Stimulated activated CD8-positive, alpha-beta memory T cell treated with anti-CD3 and anti-CD28 coated beads, Interleukin-4, amount 100 ng/mL, for 24 hours (primary cell): ENCODE data around the gene SLC2A4RG.

ENCODE experiments used
- DNase-seq: peaks from one replicate; pipeline ENCODE4 v3.0.0-alpha.2; 2020; ENCODE audit warnings: low read depth

Gene SLC2A4RG, protein sequence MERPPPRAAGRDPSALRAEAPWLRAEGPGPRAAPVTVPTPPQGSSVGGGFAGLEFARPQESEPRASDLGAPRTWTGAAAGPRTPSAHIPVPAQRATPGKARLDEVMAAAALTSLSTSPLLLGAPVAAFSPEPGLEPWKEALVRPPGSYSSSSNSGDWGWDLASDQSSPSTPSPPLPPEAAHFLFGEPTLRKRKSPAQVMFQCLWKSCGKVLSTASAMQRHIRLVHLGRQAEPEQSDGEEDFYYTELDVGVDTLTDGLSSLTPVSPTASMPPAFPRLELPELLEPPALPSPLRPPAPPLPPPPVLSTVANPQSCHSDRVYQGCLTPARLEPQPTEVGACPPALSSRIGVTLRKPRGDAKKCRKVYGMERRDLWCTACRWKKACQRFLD

DNA sequence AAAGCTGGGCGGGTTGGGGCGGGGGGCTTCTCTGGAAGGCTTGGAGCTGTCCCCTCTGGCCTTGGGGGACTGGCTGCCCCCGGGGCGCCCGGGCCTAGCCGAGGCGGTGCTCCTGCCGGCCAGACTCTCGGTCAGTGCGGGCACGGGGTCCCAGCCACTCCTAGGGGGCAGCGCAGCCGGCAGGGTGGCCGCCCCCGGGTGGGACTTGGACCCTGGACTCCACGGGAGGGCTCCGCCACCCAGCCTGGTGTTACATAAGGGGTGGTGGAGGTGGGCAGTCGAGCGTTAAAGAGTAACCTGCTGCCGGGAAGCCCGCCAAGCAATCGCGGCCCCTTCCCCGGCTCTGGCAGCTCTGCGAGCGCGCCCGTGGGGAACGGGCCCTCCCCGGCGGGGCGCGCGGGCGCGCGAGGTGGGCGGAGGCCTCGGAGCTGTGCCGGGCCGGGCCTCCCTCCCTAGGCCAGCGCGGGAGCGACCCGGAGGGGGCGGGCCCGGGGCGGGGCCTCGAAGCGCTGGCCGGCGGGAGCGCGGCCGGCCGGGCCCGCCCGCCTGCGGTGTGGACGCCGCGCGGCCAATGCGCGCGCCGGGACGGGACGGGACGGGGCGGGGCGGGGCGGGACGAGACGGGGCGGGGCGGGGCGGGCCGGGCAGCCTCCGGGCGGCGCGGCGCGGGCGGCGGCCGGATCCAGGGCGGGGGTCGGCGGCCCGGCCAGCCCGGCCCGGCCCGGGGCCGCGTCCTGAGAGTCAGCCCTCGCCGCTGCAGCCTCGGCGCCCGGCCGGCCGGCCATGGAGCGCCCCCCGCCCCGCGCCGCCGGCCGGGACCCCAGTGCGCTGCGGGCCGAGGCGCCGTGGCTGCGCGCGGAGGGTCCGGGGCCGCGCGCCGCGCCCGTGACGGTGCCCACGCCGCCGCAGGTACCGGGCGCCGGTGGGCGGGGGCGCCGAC, at the start of gene SLC2A4RG:
Gene SLC2A4RG (plus strand): TSS at position 647 of the 940 bp plus-strand sequence. CDS start 137 bp downstream, at position 784.
- peak; percentile 47 for DNase-seq

DNA sequence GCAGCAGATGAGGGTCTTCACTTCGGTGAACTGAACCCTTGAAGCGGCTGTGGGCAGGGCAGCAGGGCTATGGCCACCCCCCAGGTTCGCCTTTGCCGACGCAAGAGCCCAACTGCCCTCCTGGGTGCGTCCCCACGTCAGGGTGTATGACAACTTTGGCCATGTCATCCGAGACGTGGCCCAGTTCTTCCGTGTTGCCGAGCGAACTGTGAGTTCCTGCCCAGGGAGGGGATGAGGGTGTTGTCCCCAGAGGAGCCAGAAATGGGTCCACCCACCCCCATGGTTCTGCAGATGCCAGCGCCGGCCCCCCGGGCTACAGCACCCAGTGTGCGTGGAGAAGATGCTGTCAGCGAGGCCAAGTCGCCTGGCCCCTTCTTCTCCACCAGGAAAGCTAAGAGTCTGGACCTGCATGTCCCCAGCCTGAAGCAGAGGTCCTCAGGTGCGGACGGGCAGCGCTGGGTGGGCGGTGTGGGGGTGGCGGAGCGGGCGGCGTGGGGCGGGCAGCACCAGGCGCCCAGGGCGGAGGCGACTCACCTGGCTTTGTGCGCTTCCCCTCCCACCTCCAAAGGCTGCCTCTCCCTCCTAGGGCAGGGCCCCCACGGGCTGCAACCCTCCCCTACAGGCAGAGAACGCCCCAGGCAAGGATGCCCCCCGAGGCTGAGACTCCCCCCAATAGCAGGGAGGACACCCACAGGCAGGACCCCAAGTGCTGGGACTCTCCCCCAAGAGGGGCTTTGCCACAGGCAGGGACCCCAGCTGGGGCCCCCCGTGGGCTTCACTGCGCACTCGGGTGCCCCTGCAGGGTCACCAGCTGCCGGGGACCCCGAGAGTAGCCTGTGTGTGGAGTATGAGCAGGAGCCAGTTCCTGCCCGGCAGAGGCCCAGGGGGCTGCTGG, 49.3 kb upstream of the SLC2A4RG start:
- no peak for DNase-seq

DNA sequence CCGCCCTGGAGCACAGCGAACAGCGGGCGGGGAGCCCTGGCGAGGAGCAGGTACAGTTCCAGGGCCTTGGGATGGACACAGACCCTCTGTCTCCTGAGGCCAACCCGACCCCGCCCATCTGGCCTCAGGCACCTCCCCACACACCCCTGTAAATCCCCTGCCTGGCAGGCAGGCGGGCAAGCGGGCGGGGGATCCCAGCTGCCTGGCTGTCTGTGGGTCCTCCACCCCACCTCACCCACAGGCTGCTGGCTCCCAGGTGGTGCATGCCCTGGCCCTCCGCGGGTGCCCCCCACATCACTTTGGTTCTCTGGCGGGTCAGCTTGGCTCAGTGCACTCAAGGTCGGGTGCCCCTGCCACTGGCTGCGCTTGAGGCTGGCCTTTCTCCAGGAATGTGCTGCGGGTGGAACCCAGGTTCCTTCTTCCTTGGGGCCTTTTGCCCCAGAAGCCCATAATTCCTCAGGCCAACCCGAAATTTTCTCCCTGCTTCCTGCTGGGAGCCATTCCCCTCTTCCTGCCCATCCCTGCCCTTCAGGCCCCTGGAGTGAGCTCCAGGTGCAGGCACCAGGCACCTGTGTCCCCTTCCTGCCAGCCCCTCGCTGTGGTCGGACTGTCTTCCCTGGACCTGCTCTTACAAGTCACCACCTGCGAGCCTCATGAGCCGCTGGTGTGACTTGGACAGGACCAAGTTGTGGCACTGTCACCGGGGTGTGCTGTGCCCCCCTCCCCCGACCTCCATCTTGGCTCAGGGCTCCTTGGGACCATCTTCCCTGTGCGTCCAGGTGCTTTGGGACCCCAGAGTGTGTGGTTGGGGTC, 48.5 kb upstream of the SLC2A4RG start:
- DNase-seq: no peak

DNA sequence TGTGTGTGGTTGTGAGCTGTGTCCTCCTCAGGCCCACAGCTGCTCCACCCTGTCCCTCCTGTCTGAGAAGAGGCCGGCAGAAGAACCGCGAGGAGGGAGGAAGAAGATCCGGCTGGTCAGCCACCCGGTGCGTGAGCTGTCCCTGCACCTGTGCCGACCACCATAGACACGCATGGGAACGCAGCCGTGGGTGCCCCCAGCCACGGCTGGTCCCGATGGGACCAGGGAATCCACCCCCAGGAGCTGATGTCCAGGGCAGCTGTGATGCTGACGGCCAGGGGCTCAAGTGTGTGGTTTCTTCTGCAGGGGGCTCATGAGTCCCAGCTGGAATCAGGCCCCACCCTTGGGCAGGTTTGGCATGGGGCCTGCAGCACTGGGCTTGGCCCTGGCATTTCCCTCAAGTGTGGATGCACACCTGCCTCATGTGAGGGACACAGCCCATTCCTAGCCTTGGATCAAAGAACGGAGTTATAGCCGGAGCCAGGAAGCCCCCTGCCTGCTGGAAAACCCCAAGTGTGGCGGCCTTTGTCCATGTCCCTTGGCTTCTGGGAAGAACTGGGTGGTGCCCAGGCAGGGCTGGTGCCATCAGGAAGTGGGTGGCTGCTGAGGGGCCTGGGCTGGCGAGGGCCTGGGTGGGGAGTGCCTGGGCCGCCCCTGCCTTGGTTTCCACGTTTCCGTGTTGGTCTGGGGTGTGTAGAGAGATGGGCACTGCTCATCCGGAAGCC, 47.7 kb upstream of the SLC2A4RG start:
- DNase-seq: no peak

DNA sequence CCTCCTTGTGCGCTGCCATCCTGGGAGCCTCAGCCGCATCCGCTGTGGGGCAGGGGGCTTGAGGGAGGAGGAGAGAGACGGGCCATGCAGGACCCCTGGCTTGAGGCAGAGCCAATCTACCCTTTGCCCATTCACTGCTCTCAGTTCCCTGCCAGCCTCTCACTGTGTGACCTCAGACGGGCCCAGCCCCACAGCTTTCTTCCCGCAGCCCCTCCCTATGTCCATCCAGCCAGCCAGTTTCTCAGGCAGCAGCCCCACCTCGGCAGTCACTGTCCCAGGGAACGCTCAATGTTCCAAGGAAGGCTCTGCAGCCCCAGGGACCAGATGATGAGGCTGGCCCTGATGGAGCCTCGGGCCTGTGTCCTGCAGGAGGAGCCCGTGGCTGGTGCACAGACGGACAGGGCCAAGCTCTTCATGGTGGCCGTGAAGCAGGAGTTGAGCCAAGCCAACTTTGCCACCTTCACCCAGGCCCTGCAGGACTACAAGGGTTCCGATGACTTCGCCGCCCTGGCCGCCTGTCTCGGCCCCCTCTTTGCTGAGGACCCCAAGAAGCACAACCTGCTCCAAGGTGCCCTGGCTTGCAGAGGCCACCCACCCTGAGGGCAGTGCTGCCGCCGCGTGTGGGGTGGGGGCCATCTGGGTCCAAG, 47.0 kb upstream of the SLC2A4RG start:
- no peak for DNase-seq

DNA sequence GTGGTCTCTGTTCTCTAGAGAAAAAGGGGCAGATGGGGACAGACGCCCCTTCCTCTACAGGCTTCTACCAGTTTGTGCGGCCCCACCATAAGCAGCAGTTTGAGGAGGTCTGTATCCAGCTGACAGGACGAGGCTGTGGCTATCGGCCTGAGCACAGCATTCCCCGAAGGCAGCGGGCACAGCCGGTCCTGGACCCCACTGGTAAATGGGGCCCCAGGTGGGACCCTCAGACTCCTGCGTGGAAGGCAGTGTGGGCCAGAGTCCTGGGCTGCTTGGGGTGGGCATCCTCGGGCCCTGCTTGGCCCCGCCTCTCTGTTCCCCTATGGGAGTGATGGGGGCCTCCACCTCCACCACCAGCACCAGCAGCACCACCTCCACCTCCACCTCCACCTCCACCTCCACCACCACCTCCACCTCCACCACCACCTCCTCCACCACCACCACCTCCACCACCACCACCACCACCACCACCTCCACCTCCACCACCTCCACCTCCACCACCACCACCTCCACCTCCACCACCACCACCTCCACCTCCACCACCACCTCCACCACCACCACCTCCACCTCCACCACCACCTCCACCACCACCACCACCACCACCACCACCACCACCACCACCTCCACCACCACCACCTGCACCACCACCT, 46.4 kb upstream of the SLC2A4RG start:
- DNase-seq: no peak

DNA sequence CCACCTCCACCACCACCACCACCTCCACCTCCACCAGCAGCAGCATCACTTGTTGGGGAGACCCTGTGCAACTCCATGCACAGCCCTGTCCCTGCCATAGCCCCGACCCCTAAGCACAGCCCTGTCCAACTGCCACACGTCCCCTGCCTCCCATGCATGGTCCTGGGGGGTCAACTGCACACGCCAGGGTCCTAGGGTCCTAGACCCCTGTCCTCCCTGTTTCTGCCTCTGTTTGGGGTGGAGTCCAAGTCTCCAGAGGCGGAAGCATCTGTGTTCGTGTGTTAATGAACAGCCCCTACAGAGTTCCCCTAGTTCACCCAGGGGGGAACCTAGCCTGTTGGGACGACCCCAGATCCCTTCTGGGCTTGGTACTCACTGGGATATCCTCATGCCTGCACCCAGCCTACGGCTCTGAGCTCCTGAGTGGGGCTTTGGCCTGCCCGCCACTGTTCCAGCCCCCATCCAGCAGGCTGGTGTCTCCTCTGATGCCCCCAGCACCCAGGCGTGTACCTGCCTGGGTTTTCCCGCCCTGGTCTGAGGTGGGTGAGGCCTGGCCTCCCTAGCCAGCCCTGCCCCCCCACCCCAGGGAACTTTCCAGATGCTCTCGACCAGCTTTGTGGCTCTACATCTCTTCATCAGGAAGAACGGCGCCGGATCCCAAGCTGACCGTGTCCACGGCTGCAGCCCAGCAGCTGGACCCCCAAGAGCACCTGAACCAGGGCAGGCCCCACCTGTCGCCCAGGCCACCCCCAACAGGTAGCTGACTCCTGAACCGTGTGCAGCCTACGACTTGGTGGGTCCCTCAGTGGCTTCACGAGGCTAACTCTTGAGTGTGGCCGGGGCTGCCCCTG, 45.6 kb upstream of the SLC2A4RG start:
- no peak for DNase-seq

DNA sequence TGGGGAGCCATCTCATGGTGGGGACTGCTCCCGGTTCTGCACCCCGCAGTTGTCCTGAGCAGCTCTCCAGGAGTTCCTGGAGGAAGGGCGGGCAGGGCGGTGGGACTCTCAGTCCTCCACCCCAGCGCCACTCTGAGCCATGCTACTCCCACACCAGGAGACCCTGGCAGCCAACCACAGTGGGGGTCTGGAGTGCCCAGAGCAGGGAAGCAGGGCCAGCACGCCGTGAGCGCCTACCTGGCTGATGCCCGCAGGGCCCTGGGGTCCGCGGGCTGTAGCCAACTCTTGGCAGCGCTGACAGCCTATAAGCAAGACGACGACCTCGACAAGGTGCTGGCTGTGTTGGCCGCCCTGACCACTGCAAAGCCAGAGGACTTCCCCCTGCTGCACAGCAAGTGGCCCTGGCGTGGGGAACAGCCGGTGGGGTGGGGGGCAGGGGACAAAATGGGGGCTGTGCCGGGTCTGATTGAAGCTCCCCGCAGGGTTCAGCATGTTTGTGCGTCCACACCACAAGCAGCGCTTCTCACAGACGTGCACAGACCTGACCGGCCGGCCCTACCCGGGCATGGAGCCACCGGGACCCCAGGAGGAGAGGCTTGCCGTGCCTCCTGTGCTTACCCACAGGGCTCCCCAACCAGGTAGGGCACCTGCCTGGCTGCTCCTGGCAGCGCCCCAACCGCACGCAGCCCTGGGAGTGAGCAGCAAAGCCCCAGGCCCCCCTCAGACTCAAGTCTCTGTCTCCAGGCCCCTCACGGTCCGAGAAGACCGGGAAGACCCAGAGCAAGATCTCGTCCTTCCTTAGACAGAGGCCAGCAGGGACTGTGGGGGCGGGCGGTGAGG, 44.8 kb upstream of the SLC2A4RG start:
- no peak for DNase-seq

DNA sequence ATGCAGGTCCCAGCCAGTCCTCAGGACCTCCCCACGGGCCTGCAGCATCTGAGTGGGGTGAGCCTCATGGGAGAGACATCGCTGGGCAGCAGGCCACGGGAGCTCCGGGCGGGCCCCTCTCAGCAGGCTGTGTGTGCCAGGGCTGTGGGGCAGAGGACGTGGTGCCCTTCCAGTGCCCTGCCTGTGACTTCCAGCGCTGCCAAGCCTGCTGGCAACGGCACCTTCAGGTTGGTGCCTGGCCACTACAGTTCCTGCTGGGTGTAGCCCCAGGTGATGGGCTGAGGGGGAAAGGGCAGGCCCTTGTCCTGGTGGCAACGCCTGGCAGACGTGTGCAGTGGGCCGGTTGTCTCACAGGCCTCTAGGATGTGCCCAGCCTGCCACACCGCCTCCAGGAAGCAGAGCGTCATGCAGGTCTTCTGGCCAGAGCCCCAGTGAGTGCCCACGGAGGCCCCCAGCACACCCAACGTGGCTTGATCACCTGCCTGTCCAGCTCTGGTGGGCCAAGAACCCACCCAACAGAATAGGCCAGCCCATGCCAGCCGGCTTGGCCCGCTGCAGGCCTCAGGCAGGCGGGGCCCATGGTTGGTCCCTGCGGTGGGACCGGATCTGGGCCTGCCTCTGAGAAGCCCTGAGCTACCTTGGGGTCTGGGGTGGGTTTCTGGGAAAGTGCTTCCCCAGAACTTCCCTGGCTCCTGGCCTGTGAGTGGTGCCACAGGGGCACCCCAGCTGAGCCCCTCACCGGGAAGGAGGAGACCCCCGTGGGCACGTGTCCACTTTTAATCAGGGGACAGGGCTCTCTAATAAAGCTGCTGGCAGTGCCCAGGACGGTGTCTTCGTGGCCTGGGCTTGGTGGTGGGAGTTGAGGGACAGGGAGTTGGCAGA, 43.9 kb upstream of the SLC2A4RG start:
- DNase-seq: no peak

DNA sequence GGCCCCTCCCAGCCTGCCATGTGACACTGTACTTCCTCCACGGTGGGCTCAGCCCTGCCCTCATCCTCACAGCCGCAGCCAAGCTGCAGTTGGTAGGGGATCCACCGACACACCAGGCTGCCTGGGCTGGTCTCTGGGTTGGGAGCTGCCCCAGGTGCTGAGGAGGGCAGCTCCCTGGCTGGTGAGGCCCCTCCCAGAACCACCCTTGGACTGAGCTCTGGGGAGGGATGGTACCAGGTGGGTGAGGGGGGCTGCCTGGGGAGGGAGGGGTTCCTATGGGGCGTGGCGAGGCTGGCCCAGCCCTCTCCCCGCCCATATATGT, 43.3 kb upstream of the SLC2A4RG start:
- DNase-seq: no peak

DNA sequence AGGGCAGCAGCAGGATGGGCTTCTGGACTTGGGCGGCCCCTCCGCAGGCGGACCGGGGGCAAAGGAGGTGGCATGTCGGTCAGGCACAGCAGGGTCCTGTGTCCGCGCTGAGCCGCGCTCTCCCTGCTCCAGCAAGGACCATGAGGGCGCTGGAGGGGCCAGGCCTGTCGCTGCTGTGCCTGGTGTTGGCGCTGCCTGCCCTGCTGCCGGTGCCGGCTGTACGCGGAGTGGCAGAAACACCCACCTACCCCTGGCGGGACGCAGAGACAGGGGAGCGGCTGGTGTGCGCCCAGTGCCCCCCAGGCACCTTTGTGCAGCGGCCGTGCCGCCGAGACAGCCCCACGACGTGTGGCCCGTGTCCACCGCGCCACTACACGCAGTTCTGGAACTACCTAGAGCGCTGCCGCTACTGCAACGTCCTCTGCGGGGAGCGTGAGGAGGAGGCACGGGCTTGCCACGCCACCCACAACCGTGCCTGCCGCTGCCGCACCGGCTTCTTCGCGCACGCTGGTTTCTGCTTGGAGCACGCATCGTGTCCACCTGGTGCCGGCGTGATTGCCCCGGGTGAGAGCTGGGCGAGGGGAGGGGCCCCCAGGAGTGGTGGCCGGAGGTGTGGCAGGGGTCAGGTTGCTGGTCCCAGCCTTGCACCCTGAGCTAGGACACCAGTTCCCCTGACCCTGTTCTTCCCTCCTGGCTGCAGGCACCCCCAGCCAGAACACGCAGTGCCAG, 42.8 kb upstream of the SLC2A4RG start, which contains the start of gene TNFRSF6B:
Gene TNFRSF6B (plus strand): TSS at position 25 of the 729 bp plus-strand sequence. CDS start 116 bp downstream, at position 141.
- no peak for DNase-seq

DNA sequence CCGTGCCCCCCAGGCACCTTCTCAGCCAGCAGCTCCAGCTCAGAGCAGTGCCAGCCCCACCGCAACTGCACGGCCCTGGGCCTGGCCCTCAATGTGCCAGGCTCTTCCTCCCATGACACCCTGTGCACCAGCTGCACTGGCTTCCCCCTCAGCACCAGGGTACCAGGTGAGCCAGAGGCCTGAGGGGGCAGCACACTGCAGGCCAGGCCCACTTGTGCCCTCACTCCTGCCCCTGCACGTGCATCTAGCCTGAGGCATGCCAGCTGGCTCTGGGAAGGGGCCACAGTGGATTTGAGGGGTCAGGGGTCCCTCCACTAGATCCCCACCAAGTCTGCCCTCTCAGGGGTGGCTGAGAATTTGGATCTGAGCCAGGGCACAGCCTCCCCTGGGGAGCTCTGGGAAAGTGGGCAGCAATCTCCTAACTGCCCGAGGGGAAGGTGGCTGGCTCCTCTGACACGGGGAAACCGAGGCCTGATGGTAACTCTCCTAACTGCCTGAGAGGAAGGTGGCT, 42.2 kb upstream of the SLC2A4RG start:
- no peak for DNase-seq

DNA sequence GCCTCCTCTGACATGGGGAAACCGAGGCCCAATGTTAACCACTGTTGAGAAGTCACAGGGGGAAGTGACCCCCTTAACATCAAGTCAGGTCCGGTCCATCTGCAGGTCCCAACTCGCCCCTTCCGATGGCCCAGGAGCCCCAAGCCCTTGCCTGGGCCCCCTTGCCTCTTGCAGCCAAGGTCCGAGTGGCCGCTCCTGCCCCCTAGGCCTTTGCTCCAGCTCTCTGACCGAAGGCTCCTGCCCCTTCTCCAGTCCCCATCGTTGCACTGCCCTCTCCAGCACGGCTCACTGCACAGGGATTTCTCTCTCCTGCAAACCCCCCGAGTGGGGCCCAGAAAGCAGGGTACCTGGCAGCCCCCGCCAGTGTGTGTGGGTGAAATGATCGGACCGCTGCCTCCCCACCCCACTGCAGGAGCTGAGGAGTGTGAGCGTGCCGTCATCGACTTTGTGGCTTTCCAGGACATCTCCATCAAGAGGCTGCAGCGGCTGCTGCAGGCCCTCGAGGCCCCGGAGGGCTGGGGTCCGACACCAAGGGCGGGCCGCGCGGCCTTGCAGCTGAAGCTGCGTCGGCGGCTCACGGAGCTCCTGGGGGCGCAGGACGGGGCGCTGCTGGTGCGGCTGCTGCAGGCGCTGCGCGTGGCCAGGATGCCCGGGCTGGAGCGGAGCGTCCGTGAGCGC, 41.6 kb upstream of the SLC2A4RG start:
- no peak for DNase-seq

DNA sequence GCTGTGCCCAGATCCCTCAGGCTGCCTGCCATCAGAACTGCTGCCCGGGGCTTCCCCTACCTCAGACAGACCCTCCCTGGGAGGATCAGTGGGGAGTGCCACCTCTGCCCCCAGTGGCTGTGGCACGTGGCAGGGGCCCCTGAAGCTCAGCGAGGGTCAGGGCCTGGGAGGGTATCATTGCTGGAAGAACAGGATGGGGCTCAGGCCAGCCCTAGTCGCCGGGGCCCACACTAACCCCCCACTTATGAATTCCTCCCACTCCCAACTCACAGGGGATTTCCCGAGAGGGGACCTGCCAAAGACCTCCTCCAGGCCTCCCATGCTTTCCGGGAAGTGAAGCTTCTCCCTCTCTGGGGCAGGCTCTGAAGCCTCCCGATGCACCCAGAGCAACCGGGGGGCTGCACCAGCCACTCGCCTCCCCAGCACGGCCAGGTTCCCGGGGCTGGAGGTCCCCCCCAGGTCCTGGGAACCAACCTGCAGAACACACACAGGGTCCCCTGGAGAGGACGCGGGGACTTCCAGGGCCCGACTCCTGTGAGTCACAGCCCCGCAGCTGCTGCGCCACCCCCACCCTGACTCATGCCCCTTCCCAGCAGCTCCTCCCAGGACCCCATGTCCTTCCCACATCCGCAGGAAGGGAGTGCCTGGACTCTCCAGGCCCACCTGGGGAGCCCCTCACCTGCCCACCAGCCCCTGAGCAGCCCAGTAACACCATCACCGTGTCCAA, 40.7 kb upstream of the SLC2A4RG start:
- peak; percentile 42 for DNase-seq
